ENCODE results near the gene LUZP1. TPM values are rescaled to one million over a fixed set of nuclear protein-coding genes. Genes with fewer than 3 reads are reported as not detected.

The LUZP1 gene
- total RNA-seq, 1 experiment from 2014 or later, result 30.9 TPM

- Histone ChIP-seq H3K4me3 (ENCODE audit: insufficient read depth, low read depth, low read length) (peak overlapping the region; percentile 62), H3K36me3 (replicated peaks; ENCODE audit: control insufficient read depth, insufficient read depth, low read length) (no peaks in the 10 kb centered on the region), H3K27me3 (ENCODE audit: control insufficient read depth, insufficient read depth, low read length) (peaks cover 21% of the 10 kb centered on the region)
- DNase-seq, result peak; percentile 94
Measured at GRCh38 chr1:23177438-23178380, 9.1 kb upstream of the LUZP1 start.

GRCh38 chr1:23177031-23177430 lies 8.4 kb upstream of the LUZP1 start:
- Histone ChIP-seq H3K4me3 (ENCODE audit: insufficient read depth, low read depth, low read length) (peak overlapping the region; percentile 62), H3K27me3 (ENCODE audit: control insufficient read depth, insufficient read depth, low read length) (peaks cover 21% of the 10 kb centered on the region), H3K36me3 (replicated peaks; ENCODE audit: control insufficient read depth, insufficient read depth, low read length) (no peaks in the 10 kb centered on the region)
- DNase-seq, result no peak

GRCh38 chr1:23174426-23175110 lies 5.9 kb upstream of the LUZP1 start:
- H3K27me3 ChIP-seq (ENCODE audit: control insufficient read depth, insufficient read depth, low read length), result peaks cover 21% of the 10 kb centered on the region
- no peaks in the 10 kb centered on the region for H3K36me3 ChIP-seq (replicated peaks; ENCODE audit: control insufficient read depth, insufficient read depth, low read length)
- DNase-seq, result no peak
- no peak overlapping the region for H3K4me3 ChIP-seq (ENCODE audit: insufficient read depth, low read depth, low read length)

GRCh38 chr1:23171181-23171755 lies 2.6 kb upstream of the LUZP1 start:
- Histone ChIP-seq H3K36me3 (replicated peaks; ENCODE audit: control insufficient read depth, insufficient read depth, low read length) (no peaks in the 10 kb centered on the region), H3K4me3 (ENCODE audit: insufficient read depth, low read depth, low read length) (no peak overlapping the region), H3K27me3 (ENCODE audit: control insufficient read depth, insufficient read depth, low read length) (0 out of 2 replicates have a peak, but pooled peaks cover 1% of the 10 kb centered on the region)
- no peak for DNase-seq

GRCh38 chr1:23169727-23170335 lies 1.2 kb upstream of the LUZP1 start:
- Histone ChIP-seq H3K27me3 (ENCODE audit: control insufficient read depth, insufficient read depth, low read length) (no peaks in the 10 kb centered on the region), H3K4me3 (ENCODE audit: insufficient read depth, low read depth, low read length) (peak overlapping the region; percentile 88), H3K36me3 (replicated peaks; ENCODE audit: control insufficient read depth, insufficient read depth, low read length) (no peaks in the 10 kb centered on the region; the same call in 1 of the 2 replicates)
- no peak for DNase-seq

- peak overlapping the region; percentile 88 for H3K4me3 ChIP-seq (ENCODE audit: insufficient read depth, low read depth, low read length)
- no peak for DNase-seq
- no peaks in the 10 kb centered on the region for H3K27me3 ChIP-seq (ENCODE audit: control insufficient read depth, insufficient read depth, low read length)
- no peaks in the 10 kb centered on the region; the same call in 1 of the 2 replicates for H3K36me3 ChIP-seq (replicated peaks; ENCODE audit: control insufficient read depth, insufficient read depth, low read length)
Measured at GRCh38 chr1:23169195-23169575, 529 bp upstream of the LUZP1 start.

- H3K36me3 ChIP-seq (replicated peaks; ENCODE audit: control insufficient read depth, insufficient read depth, low read length), result no peaks in the 10 kb centered on the region; the same call in 1 of the 2 replicates
- no peak for DNase-seq
- no peaks in the 10 kb centered on the region for H3K27me3 ChIP-seq (ENCODE audit: control insufficient read depth, insufficient read depth, low read length)
- peak overlapping the region; percentile 88 for H3K4me3 ChIP-seq (ENCODE audit: insufficient read depth, low read depth, low read length)
Measured at GRCh38 chr1:23168079-23168444, 594 bp downstream of the LUZP1 start.

GRCh38 chr1:23167353-23168078 lies 1.1 kb downstream of the LUZP1 start:
- peak; percentile 94 for DNase-seq
- Histone ChIP-seq H3K27me3 (ENCODE audit: control insufficient read depth, insufficient read depth, low read length) (no peaks in the 10 kb centered on the region), H3K36me3 (replicated peaks; ENCODE audit: control insufficient read depth, insufficient read depth, low read length) (no peaks in the 10 kb centered on the region; the same call in 1 of the 2 replicates), H3K4me3 (ENCODE audit: insufficient read depth, low read depth, low read length) (peak overlapping the region; percentile 88)

GRCh38 chr1:23166854-23167253 lies 1.8 kb downstream of the LUZP1 start:
- no peak for DNase-seq
- no peaks in the 10 kb centered on the region; the same call in 1 of the 2 replicates for H3K36me3 ChIP-seq (replicated peaks; ENCODE audit: control insufficient read depth, insufficient read depth, low read length)
- peak overlapping the region; percentile 88 for H3K4me3 ChIP-seq (ENCODE audit: insufficient read depth, low read depth, low read length)
- H3K27me3 ChIP-seq (ENCODE audit: control insufficient read depth, insufficient read depth, low read length), result no peaks in the 10 kb centered on the region

GRCh38 chr1:23163395-23163794 lies 5.3 kb downstream of the LUZP1 start:
- no peaks in the 10 kb centered on the region for H3K27me3 ChIP-seq (ENCODE audit: control insufficient read depth, insufficient read depth, low read length)

GRCh38 chr1:23159963-23160877 lies 8.4 kb downstream of the LUZP1 start:
- H3K36me3 ChIP-seq (replicated peaks; ENCODE audit: control insufficient read depth, insufficient read depth, low read length), result no peaks in the 10 kb centered on the region
- no peaks in the 10 kb centered on the region for H3K27me3 ChIP-seq (ENCODE audit: control insufficient read depth, insufficient read depth, low read length)
- H3K4me3 ChIP-seq (ENCODE audit: insufficient read depth, low read depth, low read length), result no peak overlapping the region
- no peak for DNase-seq

More at GRCh38 chr1:23163395-23163794, 5.3 kb downstream of the LUZP1 start:
- DNase-seq, result no peak
- Histone ChIP-seq H3K4me3 (ENCODE audit: insufficient read depth, low read depth, low read length) (no peak overlapping the region), H3K36me3 (replicated peaks; ENCODE audit: control insufficient read depth, insufficient read depth, low read length) (no peaks in the 10 kb centered on the region; the same call in 1 of the 2 replicates)

GRCh38 chr1:23156940-23157339 lies 11.7 kb downstream of the LUZP1 start:
- Histone ChIP-seq H3K4me3 (ENCODE audit: insufficient read depth, low read depth, low read length) (no peak overlapping the region), H3K36me3 (replicated peaks; ENCODE audit: control insufficient read depth, insufficient read depth, low read length) (no peaks in the 10 kb centered on the region), H3K27me3 (ENCODE audit: control insufficient read depth, insufficient read depth, low read length) (no peaks in the 10 kb centered on the region)
- no peak for DNase-seq

Data from H7 (cell line).